DMS53 (cell line): ENCODE data around the gene KRT2.

Experiments
- DNase-seq: peaks from one replicate; lab custom pipeline; 2025; lab: John Stamatoyannopoulos, UW

Gene KRT2

GRCh38 chr12:52615208-52615868 is 36.7 kb downstream of the KRT2 start:
- no peak for DNase-seq

GRCh38 chr12:52614381-52615207 is 37.4 kb downstream of the KRT2 start:
- no peak for DNase-seq

- DNase-seq: no peak
Observed at GRCh38 chr12:52613384-52614030, 38.5 kb downstream of the KRT2 start.

GRCh38 chr12:52612431-52613383 is 39.3 kb downstream of the KRT2 start:
- DNase-seq: no peak

GRCh38 chr12:52611080-52611468 is 40.9 kb downstream of the KRT2 start:
- DNase-seq: no peak

- DNase-seq: no peak
Observed at GRCh38 chr12:52608826-52609630, 43.0 kb downstream of the KRT2 start.

- DNase-seq: no peak
Observed at GRCh38 chr12:52608161-52608560, 43.9 kb downstream of the KRT2 start.

GRCh38 chr12:52607314-52607713 is 44.7 kb downstream of the KRT2 start:
- no peak for DNase-seq

GRCh38 chr12:52606581-52607218 is 45.3 kb downstream of the KRT2 start:
- DNase-seq: no peak

GRCh38 chr12:52606096-52606495 is 45.9 kb downstream of the KRT2 start:
- no peak for DNase-seq

GRCh38 chr12:52605542-52605941 is 46.5 kb downstream of the KRT2 start:
- DNase-seq: no peak

- DNase-seq: no peak
Observed at GRCh38 chr12:52604859-52605258, 47.2 kb downstream of the KRT2 start.

GRCh38 chr12:52603314-52603713 is 48.7 kb downstream of the KRT2 start:
- DNase-seq: no peak

GRCh38 chr12:52602552-52602951 is 49.5 kb downstream of the KRT2 start:
- DNase-seq: no peak

- no peak for DNase-seq
Observed at GRCh38 chr12:52601671-52602070, 50.3 kb downstream of the KRT2 start.

- no peak for DNase-seq
Observed at GRCh38 chr12:52600941-52601481, 51.0 kb downstream of the KRT2 start, which contains the start of gene KRT72. Gene KRT72, minus strand, starts transcription at chr12:52601463. Its CDS starts 11 bp downstream, at chr12:52601452.

GRCh38 chr12:52600475-52600874 is 51.5 kb downstream of the KRT2 start:
- no peak for DNase-seq

GRCh38 chr12:52600071-52600470 is 51.9 kb downstream of the KRT2 start:
- DNase-seq: no peak

- DNase-seq: no peak
Observed at GRCh38 chr12:52598966-52599365, 53.0 kb downstream of the KRT2 start.
